SK-N-SH treated with all-trans-retinoic acid at 6 μM for 48 hours (cell line): ENCODE results near the gene RIBC1.

Source experiments
- GLIS3 ChIP-seq: fragments of 250-450 bp; sonication (Bioruptor Pico); IDR thresholded peaks from 2 replicates; pipeline ENCODE4 v1.5.0; 2020; ENCODE audit warnings: mild to moderate bottlenecking, moderate library complexity
- PPARA ChIP-seq: fragments of 250-450 bp; sonication (Bioruptor Pico); IDR thresholded peaks from 2 replicates; pipeline ENCODE4 v1.5.0; 2020; ENCODE audit warnings: mild to moderate bottlenecking, borderline replicate concordance
- TF ChIP-seq, protein P1 (sequence below): fragments of 250-450 bp; sonication (Bioruptor Pico); IDR thresholded peaks from 2 replicates; pipeline ENCODE4 v1.8.0; 2020; ENCODE audit warnings: mild to moderate bottlenecking, moderate library complexity, borderline replicate concordance

DNA sequence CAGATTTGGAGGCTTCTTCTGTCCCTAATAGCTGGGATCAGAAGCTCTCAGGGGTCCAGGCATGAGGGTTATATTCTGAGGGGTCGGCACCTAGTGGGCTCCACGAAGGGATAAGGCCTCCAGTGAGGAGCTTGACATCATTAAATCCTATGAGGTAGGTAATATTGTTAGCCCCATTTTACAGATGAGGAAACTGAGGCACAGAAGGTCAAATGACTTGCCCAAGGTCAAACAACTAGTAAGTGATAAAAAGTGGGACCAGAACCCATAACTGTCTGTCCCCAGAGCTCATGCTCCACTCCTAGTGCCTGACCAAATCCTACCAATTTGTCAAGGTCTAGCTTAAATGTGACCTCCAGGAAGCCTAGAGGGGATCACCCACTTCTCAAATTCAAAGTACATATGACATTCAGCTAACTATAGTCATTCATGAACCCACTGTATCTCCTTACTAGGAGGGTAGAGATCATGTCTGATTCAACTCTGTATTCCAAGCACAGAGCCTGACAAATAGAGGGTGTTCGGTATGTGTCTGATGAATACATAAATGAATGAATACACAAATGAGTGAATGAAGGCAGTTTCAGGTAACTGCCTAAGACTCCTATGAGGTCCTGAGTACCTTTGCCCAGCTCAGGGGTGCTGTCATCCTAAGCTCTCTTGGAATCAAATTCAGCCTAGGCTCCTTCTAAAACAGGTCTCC, 43.5 kb upstream of the RIBC1 start:
- TF ChIP-seq, protein P1, sequence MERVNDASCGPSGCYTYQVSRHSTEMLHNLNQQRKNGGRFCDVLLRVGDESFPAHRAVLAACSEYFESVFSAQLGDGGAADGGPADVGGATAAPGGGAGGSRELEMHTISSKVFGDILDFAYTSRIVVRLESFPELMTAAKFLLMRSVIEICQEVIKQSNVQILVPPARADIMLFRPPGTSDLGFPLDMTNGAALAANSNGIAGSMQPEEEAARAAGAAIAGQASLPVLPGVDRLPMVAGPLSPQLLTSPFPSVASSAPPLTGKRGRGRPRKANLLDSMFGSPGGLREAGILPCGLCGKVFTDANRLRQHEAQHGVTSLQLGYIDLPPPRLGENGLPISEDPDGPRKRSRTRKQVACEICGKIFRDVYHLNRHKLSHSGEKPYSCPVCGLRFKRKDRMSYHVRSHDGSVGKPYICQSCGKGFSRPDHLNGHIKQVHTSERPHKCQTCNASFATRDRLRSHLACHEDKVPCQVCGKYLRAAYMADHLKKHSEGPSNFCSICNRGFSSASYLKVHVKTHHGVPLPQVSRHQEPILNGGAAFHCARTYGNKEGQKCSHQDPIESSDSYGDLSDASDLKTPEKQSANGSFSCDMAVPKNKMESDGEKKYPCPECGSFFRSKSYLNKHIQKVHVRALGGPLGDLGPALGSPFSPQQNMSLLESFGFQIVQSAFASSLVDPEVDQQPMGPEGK (CRISPR knock-in tag), result no peak
- no peak for TF ChIP-seq GLIS3 (CRISPR knock-in tag)
- no peak for TF ChIP-seq PPARA (CRISPR knock-in tag)
